IMR-90 (cell line): ENCODE results near the gene SCCPDH.
"Not testable (repeated sequence)": the region's sequence is repeated elsewhere in the genome, so short reads cannot be mapped to it uniquely, and the experiment has no call there.

Experiments used
- CEBPB ChIP-seq: IDR thresholded peaks from 2 replicates; pipeline ENCODE4 v1.6.1; 2012; ENCODE audit warnings: low read depth, low read length, improper control_type of control experiment
- POLR2A ChIP-seq: IDR thresholded peaks from 2 replicates; pipeline ENCODE4 v1.6.1; 2012; ENCODE audit warnings: mild to moderate bottlenecking, low read depth, low read length
- RAD21 ChIP-seq: IDR thresholded peaks from 2 replicates; pipeline ENCODE4 v1.6.1; 2012; ENCODE audit warnings: low read length, improper control_type of control experiment
- SMC3 ChIP-seq: fragments of 150-350 bp; IDR thresholded peaks from 2 replicates; pipeline ENCODE4 v1.6.1; 2016; ENCODE audit warnings: low read depth, mild to moderate bottlenecking, antibody characterized with exemption, low read length, moderate library complexity
- TF ChIP-seq, protein P1 (sequence below): conservative IDR thresholded peaks from 2 replicates; pipeline ENCODE4 v1.5.1; 2012; ENCODE audit warnings: mild to moderate bottlenecking, low read depth, low read length, improper control_type of control experiment

DNA sequence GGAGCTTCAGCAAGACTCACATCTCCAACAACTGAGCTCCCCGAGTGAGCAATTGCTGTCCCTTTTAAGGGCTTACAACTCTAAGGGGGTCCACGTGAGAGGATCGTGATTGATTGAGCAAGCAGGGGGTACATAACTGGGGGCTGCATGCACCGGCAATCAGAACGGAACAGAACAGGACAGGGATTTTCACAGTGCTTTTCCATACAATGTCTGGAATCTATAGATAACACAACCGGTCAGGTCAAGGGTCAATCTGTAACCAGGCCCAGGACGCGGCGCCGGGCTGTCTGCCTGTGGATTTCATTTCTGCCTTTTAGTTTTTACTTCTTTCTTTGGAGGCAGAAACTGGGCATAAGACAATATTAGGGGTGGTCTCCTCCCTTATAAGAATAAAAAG, 21.9 kb downstream of the SCCPDH start:
- TF ChIP-seq POLR2A, RAD21, SMC3, CEBPB: not testable (repeated sequence)
- TF ChIP-seq, protein P1, sequence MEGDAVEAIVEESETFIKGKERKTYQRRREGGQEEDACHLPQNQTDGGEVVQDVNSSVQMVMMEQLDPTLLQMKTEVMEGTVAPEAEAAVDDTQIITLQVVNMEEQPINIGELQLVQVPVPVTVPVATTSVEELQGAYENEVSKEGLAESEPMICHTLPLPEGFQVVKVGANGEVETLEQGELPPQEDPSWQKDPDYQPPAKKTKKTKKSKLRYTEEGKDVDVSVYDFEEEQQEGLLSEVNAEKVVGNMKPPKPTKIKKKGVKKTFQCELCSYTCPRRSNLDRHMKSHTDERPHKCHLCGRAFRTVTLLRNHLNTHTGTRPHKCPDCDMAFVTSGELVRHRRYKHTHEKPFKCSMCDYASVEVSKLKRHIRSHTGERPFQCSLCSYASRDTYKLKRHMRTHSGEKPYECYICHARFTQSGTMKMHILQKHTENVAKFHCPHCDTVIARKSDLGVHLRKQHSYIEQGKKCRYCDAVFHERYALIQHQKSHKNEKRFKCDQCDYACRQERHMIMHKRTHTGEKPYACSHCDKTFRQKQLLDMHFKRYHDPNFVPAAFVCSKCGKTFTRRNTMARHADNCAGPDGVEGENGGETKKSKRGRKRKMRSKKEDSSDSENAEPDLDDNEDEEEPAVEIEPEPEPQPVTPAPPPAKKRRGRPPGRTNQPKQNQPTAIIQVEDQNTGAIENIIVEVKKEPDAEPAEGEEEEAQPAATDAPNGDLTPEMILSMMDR, result not testable (repeated sequence)
